A673 (cell line): Measurements from ENCODE around the gene PELO. TPM values are rescaled to one million over a fixed set of nuclear protein-coding genes. Genes with fewer than 3 reads are reported as not detected.

ENCODE experiments used
- BruUV-seq: library from RNA; stranded (reverse); fragments of 400-500 nt; replicated peaks from 2 replicates; lab custom pipeline; 2021; lab: Mats Ljungman, UMichigan
- CTCF ChIA-PET: fragments of 300-600 bp; sonication (Branson Sonifier 250); formaldehyde crosslinking; loops from one replicate; lab custom pipeline; 2022; ENCODE audit warnings: antibody characterized with exemption; lab: Charles Lee
- POLR2A ChIA-PET: fragments of 300-600 bp; sonication (Branson Sonifier 250); formaldehyde crosslinking; loops from one replicate; lab custom pipeline; 2022; ENCODE audit warnings: antibody characterized with exemption; ENCODE audit not compliant: low non-redundant PET; lab: Charles Lee
- DNase-seq: peaks from one replicate; pipeline ENCODE4 v3.0.0-alpha.2; 2015; ENCODE audit warnings: low spot score
- H3K27ac ChIP-seq: fragments of 200-600 bp; sonication (generic); 2 replicates; pipeline ENCODE4 v1.5.1; 2016; ENCODE audit warnings: mixed run types, low read depth, mild to moderate bottlenecking, mixed read lengths, antibody characterized with exemption, low read length; ENCODE audit not compliant: poor library complexity, severe bottlenecking
- H3K27me3 ChIP-seq: fragments of 200-600 bp; sonication (generic); replicated peaks from 2 replicates; pipeline ENCODE4 v1.6.1; 2017; ENCODE audit warnings: mixed run types, low read depth, mild to moderate bottlenecking, mixed read lengths, antibody characterized with exemption, low read length; ENCODE audit not compliant: insufficient read depth, poor library complexity
- H3K36me3 ChIP-seq: fragments of 200-600 bp; sonication (generic); 2 replicates; pipeline ENCODE4 v1.6.1; 2016; ENCODE audit warnings: mixed run types, mild to moderate bottlenecking, mixed read lengths, antibody characterized with exemption, low read length; ENCODE audit not compliant: insufficient read depth, poor library complexity, severe bottlenecking
- H3K4me1 ChIP-seq: fragments of 200-600 bp; sonication (generic); 2 replicates; pipeline ENCODE4 v1.6.1; 2017; ENCODE audit warnings: mixed run types, mild to moderate bottlenecking, mixed read lengths, antibody characterized with exemption, low read length; ENCODE audit not compliant: insufficient read depth, poor library complexity, severe bottlenecking
- H3K4me3 ChIP-seq: fragments of 200-600 bp; sonication (generic); 2 replicates; pipeline ENCODE4 v1.5.1; 2016; ENCODE audit warnings: low read depth, mixed run types, mild to moderate bottlenecking, mixed read lengths, low read length; ENCODE audit not compliant: poor library complexity, severe bottlenecking
- H3K9me3 ChIP-seq: fragments of 200-600 bp; sonication (generic); 2 replicates; pipeline ENCODE4 v1.6.1; 2016; ENCODE audit warnings: mixed run types, low read depth, mild to moderate bottlenecking, mixed read lengths, antibody characterized with exemption, low read length; ENCODE audit not compliant: poor library complexity, severe bottlenecking
- CTCF ChIP-seq: fragments of 300-800, 200-600 bp; sonication (generic); conservative IDR thresholded peaks from 2 replicates; pipeline ENCODE4 v1.5.1; 2017; ENCODE audit warnings: low read depth, mild to moderate bottlenecking, antibody characterized with exemption, low read length, moderate library complexity, mixed read lengths
- EZH2 ChIP-seq: fragments of 200-600 bp; sonication (generic); IDR thresholded peaks from 2 replicates; pipeline ENCODE4 v1.6.1; 2017; ENCODE audit warnings: borderline replicate concordance, low read depth, mild to moderate bottlenecking, mixed read lengths, antibody characterized with exemption, low read length; ENCODE audit not compliant: poor library complexity, severe bottlenecking
- intact Hi-C: fragments of 100-400 bp; cut with micrococcal nuclease; formaldehyde crosslinking; loops from one replicate; pipeline ENCODE4 v1.10.0; 2022; ENCODE audit not compliant: unreplicated experiment
- total RNA-seq: library from RNA; stranded (reverse); gene quantifications from 2 replicates; pipeline ENCODE4 v1.2.3, GENCODE V29; 2021

The PELO gene
- total RNA-seq, 1 experiment from 2014 or later = 20.3 TPM

- no peak for DNase-seq
- Histone ChIP-seq H3K27ac (no peak overlapping the region), H3K36me3 (no peaks in the 10 kb centered on the region), H3K4me1 (peaks cover 4% of the 10 kb centered on the region), H3K9me3 (no peaks in the 10 kb centered on the region), H3K4me3 (no peak overlapping the region), H3K27me3 (no peaks in the 10 kb centered on the region)
- intact Hi-C loops = no loop called here
- no peak for TF ChIP-seq CTCF
- no peak for TF ChIP-seq EZH2
- CTCF ChIA-PET = no interaction called here
- POLR2A ChIA-PET = no interaction called here
- BruUV-seq = no TSS peak
Observed at GRCh38 chr5:52831786-52832511, 44.2 kb downstream of the PELO start.

GRCh38 chr5:52834320-52834719, 46.6 kb downstream of the PELO start:
- Histone ChIP-seq H3K4me3 (no peak overlapping the region), H3K36me3 (no peaks in the 10 kb centered on the region), H3K27me3 (no peaks in the 10 kb centered on the region), H3K9me3 (no peaks in the 10 kb centered on the region), H3K27ac (no peak overlapping the region), H3K4me1 (peaks cover 4% of the 10 kb centered on the region)
- CTCF ChIA-PET = no interaction called here
- POLR2A ChIA-PET = no interaction called here
- TF ChIP-seq EZH2 (no peak), CTCF (no peak)
- intact Hi-C loops = no loop called here
- no TSS peak for BruUV-seq
- no peak for DNase-seq

GRCh38 chr5:52837068-52837467, 49.4 kb downstream of the PELO start:
- intact Hi-C loops = no loop called here
- H3K4me1 ChIP-seq = peaks cover 27% of the 10 kb centered on the region
- H3K4me3 ChIP-seq = no peak overlapping the region
- BruUV-seq = no TSS peak
- DNase-seq = peak; percentile 44
- POLR2A ChIA-PET = no interaction called here
- CTCF ChIA-PET = no interaction called here
- no peaks in the 10 kb centered on the region for H3K9me3 ChIP-seq
- no peaks in the 10 kb centered on the region for H3K27me3 ChIP-seq
- TF ChIP-seq CTCF (peak; percentile 31; the same call in 1 of the 2 replicates), EZH2 (no peak)
- no peak overlapping the region for H3K27ac ChIP-seq
- H3K36me3 ChIP-seq = no peaks in the 10 kb centered on the region

Other genes starting within 250 kb of the PELO start
- 7.8 and 8.1 TPM in 2 replicates for gene ITGA1, start within 50 bp of the PELO start, total RNA-seq
- gene ITGA2, start 201.4 kb downstream of the PELO start, total RNA-seq = 0.69 and 0.92 TPM in 2 replicates